GM19239 (cell line): ENCODE data around the gene SLC26A1.

Source experiments
- DNase-seq: peaks from one replicate; pipeline ENCODE4 v3.0.0; 2011; ENCODE audit warnings: low spot score; ENCODE audit not compliant: insufficient read length
- FAIRE-seq: peaks from 2 replicates; lab custom pipeline; 2011; peaks lifted over from hg19 to GRCh38; lab: Jason Lieb, UNC

Gene SLC26A1

GRCh38 chr4:1030031-1030430 lies 36.8 kb upstream of the SLC26A1 start:
- DNase-seq (no peak), FAIRE-seq (no peak)

DNA sequence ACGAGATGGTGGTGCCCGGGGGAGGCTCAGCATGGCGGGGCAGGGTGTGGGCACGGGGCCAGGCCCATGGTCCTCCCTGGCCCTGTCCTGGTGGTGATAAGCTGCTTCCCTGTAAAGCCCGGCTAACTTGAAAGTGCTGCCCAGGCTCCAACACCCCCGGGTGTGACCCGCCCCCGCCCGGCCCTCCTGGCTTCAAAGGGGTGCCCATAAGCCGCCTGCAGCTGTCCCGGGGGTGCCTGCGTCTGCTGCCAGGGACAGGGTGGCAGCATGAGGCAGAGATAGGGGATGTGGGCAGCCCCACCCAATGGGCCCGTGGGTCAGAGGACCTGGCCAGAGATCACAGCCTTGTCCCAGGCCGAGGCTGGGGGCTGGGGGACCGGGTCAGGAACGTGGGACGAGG lies 36.3 kb upstream of the SLC26A1 start:
- FAIRE-seq = no peak

DNA sequence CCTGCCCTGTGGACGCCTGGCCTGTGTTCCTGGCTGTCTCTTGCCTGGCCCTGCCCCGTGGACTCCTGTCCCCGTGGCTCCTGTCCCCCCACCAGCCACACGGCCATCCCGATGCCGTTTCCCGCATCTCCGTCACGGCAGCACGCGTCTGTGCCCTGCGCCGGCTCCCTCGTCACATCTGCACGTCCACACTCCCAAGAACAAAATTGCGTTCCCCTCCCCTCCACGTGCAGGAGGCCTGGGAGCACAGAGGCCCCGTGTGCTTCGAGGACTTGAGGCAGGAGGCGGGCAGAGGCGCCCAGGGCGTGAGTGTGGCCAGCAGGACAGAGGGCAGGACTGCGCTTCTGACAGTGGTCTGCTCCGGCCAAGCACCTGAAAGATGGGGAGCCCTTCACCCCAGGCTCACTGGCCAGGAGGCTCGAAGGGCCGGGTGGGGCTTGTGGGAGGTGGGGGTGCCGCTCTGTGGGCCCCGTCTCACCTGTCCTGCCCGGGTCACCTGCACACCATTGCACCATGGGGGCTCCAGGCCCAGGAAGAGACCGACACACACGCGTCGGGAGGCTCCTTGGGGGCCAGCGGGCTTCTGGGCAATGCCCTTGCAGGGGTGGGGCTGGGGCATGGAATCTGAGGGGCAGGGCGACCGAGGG lies 35.5 kb upstream of the SLC26A1 start:
- DNase-seq (no peak), FAIRE-seq (no peak)

More for the DNA sequence above, 36.3 kb upstream of the SLC26A1 start:
- DNase-seq = no peak

DNA sequence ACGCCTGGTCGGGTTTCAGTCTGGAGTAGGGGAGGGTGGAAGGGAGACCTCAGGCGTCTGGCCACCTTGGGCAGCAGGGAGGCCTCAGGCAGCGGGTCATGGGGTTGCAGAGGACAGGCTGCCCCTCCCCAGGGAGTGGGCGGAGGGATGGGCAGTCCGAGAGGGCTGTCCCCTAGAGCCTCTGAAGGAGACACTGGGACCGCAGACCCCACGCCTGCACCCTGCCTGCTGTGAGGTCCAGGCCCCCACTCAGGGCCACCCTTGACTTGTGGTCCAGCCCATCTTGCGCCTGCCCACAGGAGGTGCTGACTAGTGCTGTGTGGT lies 34.7 kb upstream of the SLC26A1 start:
- FAIRE-seq = no peak
- DNase-seq = no peak

GRCh38 chr4:1027219-1027914 lies 34.2 kb upstream of the SLC26A1 start:
- no peak for FAIRE-seq
- no peak for DNase-seq

DNA sequence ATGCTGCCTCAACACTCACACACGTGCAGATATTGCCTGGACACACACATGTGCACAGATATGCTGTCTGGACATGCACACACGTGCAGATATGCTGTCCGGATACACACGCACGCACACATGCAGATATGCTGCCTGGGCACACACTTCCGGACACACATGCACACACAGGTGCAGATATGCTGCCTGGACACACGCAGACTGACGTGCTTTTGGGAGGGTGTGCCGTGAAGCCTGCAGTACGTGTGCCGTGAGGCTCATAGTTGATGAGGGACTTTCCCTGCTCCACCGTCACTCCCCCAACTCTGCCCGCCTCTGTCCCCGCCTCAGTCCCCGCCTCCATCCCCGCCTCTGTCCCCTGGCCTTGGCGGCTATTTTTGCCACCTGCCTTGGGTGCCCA lies 32.9 kb upstream of the SLC26A1 start:
- peak; percentile 90 for FAIRE-seq
- peak; percentile 96 for DNase-seq

- FAIRE-seq = no peak
- DNase-seq = no peak
Measured at GRCh38 chr4:1024882-1025545, 31.8 kb upstream of the SLC26A1 start.

DNA sequence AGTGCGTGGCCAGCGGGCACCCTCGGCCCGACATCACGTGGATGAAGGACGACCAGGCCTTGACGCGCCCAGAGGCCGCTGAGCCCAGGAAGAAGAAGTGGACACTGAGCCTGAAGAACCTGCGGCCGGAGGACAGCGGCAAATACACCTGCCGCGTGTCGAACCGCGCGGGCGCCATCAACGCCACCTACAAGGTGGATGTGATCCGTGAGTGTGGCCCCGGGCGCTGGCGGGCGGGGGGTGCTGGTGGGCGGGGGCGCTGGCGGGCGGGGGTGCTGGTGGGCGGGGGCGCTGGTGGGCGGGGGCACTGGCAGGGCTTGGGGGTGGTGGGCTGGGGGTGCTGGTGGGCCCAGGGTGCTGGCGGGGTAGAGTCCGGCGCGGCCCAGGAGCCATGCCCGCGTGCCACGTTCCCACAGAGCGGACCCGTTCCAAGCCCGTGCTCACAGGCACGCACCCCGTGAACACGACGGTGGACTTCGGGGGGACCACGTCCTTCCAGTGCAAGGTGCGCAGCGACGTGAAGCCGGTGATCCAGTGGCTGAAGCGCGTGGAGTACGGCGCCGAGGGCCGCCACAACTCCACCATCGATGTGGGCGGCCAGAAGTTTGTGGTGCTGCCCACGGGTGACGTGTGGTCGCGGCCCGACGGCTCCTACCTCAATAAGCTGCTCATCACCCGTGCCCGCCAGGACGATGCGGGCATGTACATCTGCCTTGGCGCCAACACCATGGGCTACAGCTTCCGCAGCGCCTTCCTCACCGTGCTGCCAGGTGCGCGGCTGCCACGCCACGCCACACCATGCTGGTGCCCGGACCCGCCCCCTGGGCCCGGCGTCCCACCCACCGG lies 30.9 kb upstream of the SLC26A1 start:
- DNase-seq (no peak), FAIRE-seq (no peak)

DNA sequence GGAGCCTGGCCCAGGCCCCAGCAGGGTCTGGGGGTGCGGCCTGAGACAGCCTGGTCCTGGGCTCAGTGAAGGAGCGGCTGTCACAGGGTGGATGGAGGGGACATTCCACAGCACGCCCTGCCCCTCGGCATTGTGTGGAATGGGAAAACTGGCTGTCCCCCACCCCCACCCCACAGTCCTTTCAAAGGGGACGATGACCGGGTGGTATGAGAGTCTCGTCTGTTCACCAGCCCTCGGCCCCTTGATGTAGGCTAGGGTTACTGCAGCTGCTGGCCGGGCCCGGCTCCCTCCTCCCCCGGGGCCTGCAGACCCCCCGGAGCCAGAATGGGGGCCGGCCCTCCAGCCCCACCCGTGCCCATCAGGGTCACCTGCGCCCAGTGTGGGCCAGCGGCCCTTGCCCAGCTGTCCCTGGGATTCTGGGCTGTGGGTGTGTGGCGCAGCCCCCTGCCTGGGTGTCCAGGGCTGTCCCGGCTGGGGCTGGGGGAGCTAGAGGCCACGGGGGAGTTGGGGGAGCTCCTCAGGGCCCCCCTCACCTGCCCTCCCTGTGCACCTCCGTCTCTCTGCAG lies 30.0 kb upstream of the SLC26A1 start:
- FAIRE-seq (no peak), DNase-seq (no peak)

- no peak for DNase-seq
- FAIRE-seq = no peak
Measured at GRCh38 chr4:1022739-1023066, 29.5 kb upstream of the SLC26A1 start.

GRCh38 chr4:1022051-1022738 lies 29.0 kb upstream of the SLC26A1 start:
- no peak for FAIRE-seq
- DNase-seq = no peak

DNA sequence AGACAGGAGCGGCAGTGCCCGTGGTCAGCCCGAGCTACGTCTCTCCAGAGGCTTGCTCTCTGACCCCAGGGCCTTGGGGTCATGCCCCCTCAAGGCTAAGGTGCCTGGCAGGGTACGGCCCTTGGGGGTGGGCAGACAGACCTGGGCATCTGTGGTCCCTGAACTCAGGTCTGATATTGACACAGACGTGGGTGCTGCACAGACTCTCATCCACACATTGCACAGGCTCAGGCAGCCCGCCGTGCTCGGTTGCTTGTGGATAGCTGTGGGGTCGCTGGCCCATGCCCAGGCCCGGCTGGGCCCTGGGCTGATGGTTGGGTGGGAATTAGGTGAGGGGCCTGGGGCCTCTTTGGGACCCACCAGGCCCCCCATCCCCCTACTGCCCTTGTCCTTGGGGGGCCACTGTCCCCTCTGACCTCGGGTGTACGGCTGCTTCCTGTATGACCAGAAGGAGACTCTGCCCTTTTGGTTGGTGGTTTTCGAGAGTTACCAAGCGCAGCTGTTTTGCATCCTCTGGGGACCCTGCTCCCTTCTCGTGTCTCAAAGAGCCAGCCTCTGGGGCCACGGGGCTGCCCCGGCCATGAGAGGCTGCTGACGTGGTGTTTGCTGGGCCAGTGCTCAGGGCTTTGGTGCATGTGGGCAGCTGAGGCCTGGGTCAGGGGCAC lies 28.3 kb upstream of the SLC26A1 start:
- FAIRE-seq = peak; percentile 61
- DNase-seq = peak; percentile 99

DNA sequence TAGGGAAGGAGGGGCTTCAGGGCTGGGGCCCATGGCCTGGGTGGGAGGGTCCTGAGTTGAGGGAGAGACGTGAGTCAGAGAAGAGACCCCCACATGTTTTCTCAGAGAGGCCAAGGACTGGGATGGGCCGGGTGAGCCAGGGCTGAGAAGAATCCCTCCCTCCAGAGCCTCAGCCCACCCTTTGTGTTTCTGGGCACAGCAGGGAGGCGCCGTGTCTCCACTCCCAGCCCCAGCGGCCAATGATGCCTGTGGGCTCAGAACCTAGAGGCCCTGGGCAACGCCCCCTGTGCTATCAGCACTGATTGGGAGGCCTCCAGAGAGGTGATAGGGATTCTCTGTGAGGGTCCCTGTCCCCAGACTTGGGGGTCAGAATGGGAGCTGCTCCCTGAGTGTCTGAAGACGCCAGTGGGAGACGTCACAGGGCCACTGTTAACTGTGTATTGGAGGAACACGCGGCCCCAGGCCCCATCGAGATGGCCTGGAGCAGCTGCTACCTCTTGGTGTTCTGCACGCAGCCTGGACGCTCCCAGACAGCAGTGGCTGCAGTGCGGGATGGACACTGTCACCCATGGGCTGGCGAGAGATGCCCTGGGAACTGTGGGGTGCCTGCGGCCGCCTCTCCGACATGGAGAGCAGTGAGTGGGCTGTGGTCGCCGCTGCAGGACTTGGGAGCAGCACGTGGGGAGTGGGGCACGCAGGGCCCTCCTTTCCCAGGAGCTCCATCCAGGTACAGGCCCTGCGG lies 26.7 kb upstream of the SLC26A1 start:
- DNase-seq (no peak), FAIRE-seq (no peak)

DNA sequence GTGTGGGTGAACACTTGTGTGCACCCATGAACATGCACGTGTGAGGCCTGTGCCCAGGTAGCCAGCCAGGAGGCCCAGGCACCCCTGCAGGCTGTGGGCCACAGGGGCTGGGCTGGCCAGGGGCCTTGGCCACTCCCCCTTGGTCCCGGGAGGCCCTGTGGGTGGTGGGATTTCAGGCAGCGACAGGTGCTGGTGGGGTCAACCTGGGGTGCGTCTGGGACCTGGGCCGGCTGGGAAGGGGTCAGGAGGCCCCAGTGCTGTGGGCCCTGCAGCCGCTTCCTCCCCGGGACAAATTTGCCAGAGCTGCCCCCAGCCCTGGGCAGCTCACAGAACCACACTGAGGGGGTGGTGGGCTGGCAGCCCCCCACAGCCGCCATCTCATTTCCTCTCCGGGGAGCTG lies 26.1 kb upstream of the SLC26A1 start:
- no peak for DNase-seq
- FAIRE-seq = no peak

DNA sequence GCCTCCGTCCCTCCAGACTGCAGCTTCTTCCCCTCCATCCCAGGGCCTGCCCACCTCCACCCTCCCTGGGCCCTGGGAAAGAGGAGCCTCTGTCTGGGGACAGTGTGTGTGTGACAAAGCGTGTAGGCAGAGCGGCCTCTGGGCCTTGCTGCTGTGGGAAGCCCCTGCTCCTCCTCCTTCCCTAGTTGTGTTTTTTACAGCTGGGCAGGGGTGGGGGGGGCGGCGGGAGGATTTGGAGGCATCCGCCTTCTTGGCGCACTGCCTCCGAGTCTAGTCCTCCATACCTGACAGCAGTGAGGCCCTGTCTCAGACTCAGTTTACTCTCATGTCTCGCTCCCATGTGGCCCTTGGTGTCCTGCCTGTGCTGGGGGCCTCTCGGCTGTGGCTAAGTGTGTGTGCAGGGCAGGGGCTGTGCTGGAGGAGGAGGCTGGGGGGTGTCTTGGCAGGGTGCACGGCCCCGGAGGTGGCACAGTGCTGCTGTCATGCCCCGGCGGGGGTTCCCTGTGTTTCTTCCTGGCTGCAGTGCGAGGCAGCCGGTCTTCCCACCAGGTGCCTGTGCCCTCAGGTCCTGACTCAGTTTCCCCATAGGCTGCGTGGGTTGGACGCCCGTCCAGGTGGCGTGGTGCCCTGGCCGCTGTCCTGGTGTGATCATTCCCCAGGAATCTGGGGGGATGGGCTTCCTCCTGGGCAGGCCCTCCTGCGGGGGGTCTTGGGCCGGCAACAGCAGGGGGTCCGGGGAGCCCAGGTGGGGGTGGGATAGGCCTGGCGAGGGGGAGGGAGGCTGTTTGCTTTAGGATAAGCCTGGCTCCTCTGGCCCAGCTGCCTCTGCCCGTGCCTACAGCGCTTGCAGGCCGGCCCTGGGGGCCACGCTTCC lies 25.2 kb upstream of the SLC26A1 start:
- FAIRE-seq = no peak

DNA sequence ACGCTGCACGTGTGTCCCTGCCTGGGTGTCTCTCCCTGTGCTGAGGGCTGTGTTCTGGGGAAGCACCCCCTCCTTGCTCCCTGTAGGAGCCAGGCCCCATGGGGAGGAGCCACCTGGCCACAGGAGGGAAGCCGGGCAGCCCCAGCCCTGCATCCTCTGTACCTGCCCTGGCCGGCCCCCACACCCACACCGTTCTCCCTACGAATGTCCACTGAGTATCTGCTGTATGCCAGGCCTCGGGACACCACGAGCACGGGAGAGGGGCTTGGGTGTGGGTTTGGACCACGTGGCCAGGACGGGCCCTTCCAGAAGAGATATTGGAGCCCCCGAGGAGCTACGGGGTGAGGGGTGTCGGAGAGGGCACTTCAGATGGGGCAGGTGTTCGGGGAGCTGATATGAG lies 24.5 kb upstream of the SLC26A1 start:
- no peak for FAIRE-seq
- DNase-seq = no peak

More for the DNA sequence above, 25.2 kb upstream of the SLC26A1 start:
- no peak for DNase-seq

DNA sequence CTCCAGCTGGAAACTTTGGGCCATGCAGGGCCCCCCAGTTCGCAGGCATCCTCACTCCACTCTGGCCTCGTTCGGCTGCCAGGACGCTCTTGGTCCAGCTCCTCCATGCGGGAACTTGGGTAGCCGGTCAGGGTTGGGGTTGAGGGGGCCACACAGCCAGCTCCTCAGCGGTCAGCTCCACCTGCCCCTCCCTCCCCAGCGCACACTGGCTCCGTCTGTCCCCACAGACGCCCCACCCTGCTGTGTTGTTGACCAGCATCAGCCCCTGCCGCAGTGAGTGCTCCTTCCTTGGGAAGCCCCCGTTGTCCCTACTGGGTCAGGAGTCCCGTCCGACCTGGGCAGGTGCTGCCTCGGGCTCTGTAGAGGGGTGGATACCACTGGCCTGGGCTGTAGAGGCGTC lies 24.0 kb upstream of the SLC26A1 start:
- DNase-seq = no peak
- FAIRE-seq = no peak

- DNase-seq = no peak
- FAIRE-seq = no peak
Measured at GRCh38 chr4:1015746-1016145, 22.5 kb upstream of the SLC26A1 start.
